ENCODE data around the gene LCNL1.

DNA sequence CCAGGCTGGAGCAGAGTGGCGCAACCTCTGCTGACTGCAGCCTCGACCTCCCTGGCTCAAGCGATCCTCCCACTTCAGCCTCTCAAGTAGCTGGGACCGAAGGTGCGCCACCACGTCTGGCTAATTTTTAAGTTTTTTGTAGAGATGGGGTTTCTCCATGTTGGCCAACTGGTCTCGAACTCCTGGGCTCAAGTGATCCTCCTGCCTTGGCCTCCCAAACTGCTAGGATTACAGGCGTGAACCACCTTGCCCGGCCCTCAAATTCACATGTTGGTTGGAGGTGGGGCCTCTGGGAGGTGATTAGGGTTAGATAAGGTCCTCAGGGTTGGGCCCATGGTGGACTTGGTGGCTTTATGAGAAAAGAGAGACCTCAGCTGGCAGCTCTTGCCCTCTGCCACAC lies 20.6 kb upstream of the LCNL1 start:
- TF ChIP-seq POLR2AphosphoS5 (IDR thresholded peaks at IDR 0.05; ENCODE audit: borderline replicate concordance, low read depth, low read length) = no peak
- no peak for TF ChIP-seq EZH2 (IDR thresholded peaks at IDR 0.05)
